ENCODE data around the gene ORMDL1.

Gene ORMDL1

GRCh38 chr2:189783927-189784867 lies at the start of gene ORMDL1, which contains the start of gene PMS1:
Gene ORMDL1 (minus strand): TSS chr2:189784339. CDS start chr2:189782595, 1,744 bp downstream.
Gene PMS1 (plus strand): TSS chr2:189784450. CDS start chr2:189791810, 7,360 bp downstream.
- DNase-seq (ENCODE audit: low read depth in 3 of 3, low spot score in 1 of 3) = peak; percentile 80 to 89 (median 82)

GRCh38 chr2:189830510-189830909 lies 46.4 kb upstream of the ORMDL1 start:
- DNase-seq (ENCODE audit: low read depth in 3 of 3, low spot score in 1 of 3) = no peak

GRCh38 chr2:189829102-189829833 lies 45.1 kb upstream of the ORMDL1 start:
- no peak for DNase-seq (ENCODE audit: low read depth in 3 of 3, low spot score in 1 of 3)

GRCh38 chr2:189826039-189826438 lies 41.9 kb upstream of the ORMDL1 start:
- no peak for DNase-seq (ENCODE audit: low read depth in 3 of 3, low spot score in 1 of 3)

GRCh38 chr2:189824694-189825396 lies 40.7 kb upstream of the ORMDL1 start:
- DNase-seq (ENCODE audit: low read depth in 3 of 3, low spot score in 1 of 3) = no peak

- no peak for DNase-seq (ENCODE audit: low read depth in 3 of 3, low spot score in 1 of 3)
Measured at GRCh38 chr2:189821953-189822748, 38.0 kb upstream of the ORMDL1 start.

- no peak for DNase-seq (ENCODE audit: low read depth in 3 of 3, low spot score in 1 of 3)
Measured at GRCh38 chr2:189819297-189819704, 35.2 kb upstream of the ORMDL1 start.

GRCh38 chr2:189818249-189819038 lies 34.3 kb upstream of the ORMDL1 start:
- no peak for DNase-seq (ENCODE audit: low read depth in 3 of 3, low spot score in 1 of 3)

- no peak for DNase-seq (ENCODE audit: low read depth in 3 of 3, low spot score in 1 of 3)
Measured at GRCh38 chr2:189803431-189803830, 19.3 kb upstream of the ORMDL1 start.

GRCh38 chr2:189802396-189802912 lies 18.3 kb upstream of the ORMDL1 start:
- DNase-seq (ENCODE audit: low read depth in 3 of 3, low spot score in 1 of 3) = no peak

GRCh38 chr2:189799531-189799930 lies 15.4 kb upstream of the ORMDL1 start:
- DNase-seq (ENCODE audit: low read depth in 3 of 3, low spot score in 1 of 3) = no peak

- no peak for DNase-seq (ENCODE audit: low read depth in 3 of 3, low spot score in 1 of 3)
Measured at GRCh38 chr2:189799030-189799331, 14.8 kb upstream of the ORMDL1 start.

- DNase-seq (ENCODE audit: low read depth in 3 of 3, low spot score in 1 of 3) = no peak
Measured at GRCh38 chr2:189798312-189799029, 14.3 kb upstream of the ORMDL1 start.

GRCh38 chr2:189797902-189798301 lies 13.8 kb upstream of the ORMDL1 start:
- DNase-seq (ENCODE audit: low read depth in 3 of 3, low spot score in 1 of 3) = no peak

- DNase-seq (ENCODE audit: low read depth in 3 of 3, low spot score in 1 of 3) = no peak
Measured at GRCh38 chr2:189794310-189794709, 10.2 kb upstream of the ORMDL1 start.

GRCh38 chr2:189791338-189792042 lies 7.4 kb upstream of the ORMDL1 start:
- no peak for DNase-seq (ENCODE audit: low read depth in 3 of 3, low spot score in 1 of 3)

- DNase-seq (ENCODE audit: low read depth in 3 of 3, low spot score in 1 of 3) = no peak
Measured at GRCh38 chr2:189783451-189783926, 650 bp downstream of the ORMDL1 start.

GRCh38 chr2:189782221-189782671 lies 1.9 kb downstream of the ORMDL1 start:
- no peak for DNase-seq (ENCODE audit: low read depth in 3 of 3, low spot score in 1 of 3)

Data from stimulated activated CD4-positive, alpha-beta T cell treated with anti-CD3 and anti-CD28 coated beads, TNF-alpha, amount 100 ng/mL, for 1 hour (primary cell).